ENCODE data around the gene ST6GALNAC5. TPM values are rescaled to one million over a fixed set of nuclear protein-coding genes. Genes with fewer than 3 reads are reported as not detected.
A peak's percentile ranks its signal among the peaks of the same experiment; 100 is the strongest.
"Not testable (repeated sequence)": the region's sequence is repeated elsewhere in the genome, so short reads cannot be mapped to it uniquely, and the experiment has no call there.

The ST6GALNAC5 gene
- total RNA-seq, 1 experiment from 2014 or later: 2.2 TPM

- no peak for DNase-seq (ENCODE audit: low spot score)
These were observed 71.0 kb downstream of the ST6GALNAC5 start for GRCh38 chr1:76938304-76938703.

GRCh38 chr1:76939050-76939816 is 72.0 kb downstream of the ST6GALNAC5 start:
- peak; percentile 21 for DNase-seq (ENCODE audit: low spot score)

GRCh38 chr1:76939817-76940216 is 72.5 kb downstream of the ST6GALNAC5 start:
- no peak for DNase-seq (ENCODE audit: low spot score)

- DNase-seq (ENCODE audit: low spot score): no peak
These were observed 73.5 kb downstream of the ST6GALNAC5 start for GRCh38 chr1:76940571-76941335.

GRCh38 chr1:76942549-76942948 is 75.3 kb downstream of the ST6GALNAC5 start:
- DNase-seq (ENCODE audit: low spot score): no peak

GRCh38 chr1:76944942-76945341 is 77.7 kb downstream of the ST6GALNAC5 start:
- peak; percentile 25 for DNase-seq (ENCODE audit: low spot score)

- DNase-seq (ENCODE audit: low spot score): no peak
These were observed 81.6 kb downstream of the ST6GALNAC5 start for GRCh38 chr1:76948846-76949245.

GRCh38 chr1:76949503-76949902 is 82.2 kb downstream of the ST6GALNAC5 start:
- DNase-seq (ENCODE audit: low spot score): no peak

- no peak for DNase-seq (ENCODE audit: low spot score)
These were observed 83.0 kb downstream of the ST6GALNAC5 start for GRCh38 chr1:76950306-76950705.

- DNase-seq (ENCODE audit: low spot score): no peak
These were observed 83.9 kb downstream of the ST6GALNAC5 start for GRCh38 chr1:76951153-76951552.

GRCh38 chr1:76955652-76956051 is 88.4 kb downstream of the ST6GALNAC5 start:
- no peak for DNase-seq (ENCODE audit: low spot score)

- no peak for DNase-seq (ENCODE audit: low spot score)
These were observed 90.7 kb downstream of the ST6GALNAC5 start for GRCh38 chr1:76957961-76958360.

- DNase-seq (ENCODE audit: low spot score): no peak
These were observed 91.5 kb downstream of the ST6GALNAC5 start for GRCh38 chr1:76958828-76959227.

GRCh38 chr1:76959556-76959955 is 92.3 kb downstream of the ST6GALNAC5 start:
- DNase-seq (ENCODE audit: low spot score): no peak

- no peak for DNase-seq (ENCODE audit: low spot score)
These were observed 94.0 kb downstream of the ST6GALNAC5 start for GRCh38 chr1:76961181-76961819.

GRCh38 chr1:76961820-76962207 is 94.5 kb downstream of the ST6GALNAC5 start:
- no peak for DNase-seq (ENCODE audit: low spot score)

GRCh38 chr1:76981267-76981666 is 114.0 kb downstream of the ST6GALNAC5 start:
- not testable (repeated sequence) for DNase-seq (ENCODE audit: low spot score)

GRCh38 chr1:76989976-76990375 is 122.7 kb downstream of the ST6GALNAC5 start:
- no peak for DNase-seq (ENCODE audit: low spot score)

- no peak for DNase-seq (ENCODE audit: low spot score)
These were observed 125.8 kb downstream of the ST6GALNAC5 start for GRCh38 chr1:76993036-76993435.

- DNase-seq (ENCODE audit: low spot score): no peak
These were observed 131.4 kb downstream of the ST6GALNAC5 start for GRCh38 chr1:76998582-76999223.

GRCh38 chr1:77007675-77008074 is 140.4 kb downstream of the ST6GALNAC5 start:
- no peak for DNase-seq (ENCODE audit: low spot score)

- DNase-seq (ENCODE audit: low spot score): no peak
These were observed 143.7 kb downstream of the ST6GALNAC5 start for GRCh38 chr1:77010937-77011336.

Measured in H4 (cell line).